Spleen (tissue), 7 donors: ENCODE results near the gene SYNPR.

Experiments
- POLR2A ChIP-seq, 3 donors: fragments of 450-650 bp; IDR thresholded peaks; one replicate each; pipeline ENCODE4 v1.5.1; 2017; ENCODE audit warnings: antibody characterized with exemption in 3 of 3, mild to moderate bottlenecking in 1 of 3
- POLR2AphosphoS5 ChIP-seq, 3 donors: sonication (generic); formaldehyde crosslinking; IDR thresholded peaks; one replicate each; pipeline ENCODE4 v1.5.1; 2017; ENCODE audit warnings: antibody characterized with exemption in 3 of 3
- TF ChIP-seq, protein P1 (sequence below), 11 experiments: fragments of 200-600 bp in 7 of 11; fragments of 450-650 bp in 4 of 11; sonication (generic) in 4 of 11; IDR thresholded peaks in 8 of 11; conservative IDR thresholded peaks in 3 of 11; 1 replicate in 7 of 11; 2 replicates in 4 of 11; pipeline versions ENCODE4 v1.4.0 to v1.8.0; 2016 to 2021; ENCODE audit warnings: antibody characterized with exemption in 11 of 11, inconsistent platforms in 4 of 11, mild to moderate bottlenecking in 1 of 11
- donor health status: DM: no; HTN: no; CAD: no; lungs with moderate emphysema.
- donor health status: DM: no; HTN: no; CAD: no.
- donor health status: DM: no; HTN: no; CAD: no.

DNA sequence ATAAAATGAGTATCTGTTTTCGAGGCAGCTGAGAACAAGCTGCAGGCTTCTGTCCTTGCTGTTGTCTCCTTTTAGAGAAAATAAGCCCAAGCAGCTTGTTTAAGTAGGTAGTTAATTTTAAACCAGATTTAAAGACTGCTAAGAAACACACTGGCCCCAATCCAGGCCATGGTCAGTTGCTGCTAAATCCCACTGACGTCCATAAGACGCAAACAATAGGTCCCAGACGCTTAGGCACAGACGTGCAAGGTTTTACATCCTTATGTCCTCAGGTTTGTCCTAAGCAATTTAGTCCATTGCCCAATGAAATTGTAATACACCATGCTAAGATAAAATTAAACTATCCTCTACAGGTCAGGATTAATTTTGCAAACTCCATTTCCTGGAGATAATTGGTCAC lies 254.4 kb downstream of the SYNPR start:
- TF ChIP-seq, protein P1, sequence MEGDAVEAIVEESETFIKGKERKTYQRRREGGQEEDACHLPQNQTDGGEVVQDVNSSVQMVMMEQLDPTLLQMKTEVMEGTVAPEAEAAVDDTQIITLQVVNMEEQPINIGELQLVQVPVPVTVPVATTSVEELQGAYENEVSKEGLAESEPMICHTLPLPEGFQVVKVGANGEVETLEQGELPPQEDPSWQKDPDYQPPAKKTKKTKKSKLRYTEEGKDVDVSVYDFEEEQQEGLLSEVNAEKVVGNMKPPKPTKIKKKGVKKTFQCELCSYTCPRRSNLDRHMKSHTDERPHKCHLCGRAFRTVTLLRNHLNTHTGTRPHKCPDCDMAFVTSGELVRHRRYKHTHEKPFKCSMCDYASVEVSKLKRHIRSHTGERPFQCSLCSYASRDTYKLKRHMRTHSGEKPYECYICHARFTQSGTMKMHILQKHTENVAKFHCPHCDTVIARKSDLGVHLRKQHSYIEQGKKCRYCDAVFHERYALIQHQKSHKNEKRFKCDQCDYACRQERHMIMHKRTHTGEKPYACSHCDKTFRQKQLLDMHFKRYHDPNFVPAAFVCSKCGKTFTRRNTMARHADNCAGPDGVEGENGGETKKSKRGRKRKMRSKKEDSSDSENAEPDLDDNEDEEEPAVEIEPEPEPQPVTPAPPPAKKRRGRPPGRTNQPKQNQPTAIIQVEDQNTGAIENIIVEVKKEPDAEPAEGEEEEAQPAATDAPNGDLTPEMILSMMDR (IDR thresholded peaks at IDR 0.05 in 8 of 11, conservative IDR thresholded peaks at IDR 0.05 in 3 of 11) = no peak
- no peak for TF ChIP-seq POLR2A (IDR thresholded peaks at IDR 0.05)
- no peak for TF ChIP-seq POLR2AphosphoS5 (IDR thresholded peaks at IDR 0.05)
